PFSK-1 (cell line): ENCODE data around the gene CSF3.

Source experiments
- FOXP2 ChIP-seq: optimal IDR thresholded peaks from 2 replicates; pipeline ENCODE3; 2011; ENCODE audit warnings: borderline replicate concordance, control low read depth, inconsistent platforms; ENCODE audit not compliant: insufficient read depth; ENCODE audit errors: extremely low read length, extremely low read depth
- POLR2AphosphoS5 ChIP-seq: IDR thresholded peaks from 2 replicates; pipeline ENCODE4 v1.6.1; 2012; ENCODE audit warnings: low read depth, mild to moderate bottlenecking, control low read depth, low read length, moderate library complexity
- REST ChIP-seq, 2 experiments: IDR thresholded peaks; 2 replicates each; pipeline versions ENCODE4 v1.6.1 to v1.8.0; 2011 to 2012; ENCODE audit warnings: low read depth in 2 of 2, low read length in 2 of 2, control low read depth in 1 of 2, inconsistent platforms in 1 of 2, mild to moderate bottlenecking in 1 of 2, moderate library complexity in 1 of 2; ENCODE audit not compliant: insufficient read depth in 1 of 2
- SIN3A ChIP-seq: IDR thresholded peaks from 2 replicates; pipeline ENCODE4 v1.6.1; 2012; ENCODE audit warnings: mild to moderate bottlenecking, low read length, moderate library complexity, borderline replicate concordance; ENCODE audit not compliant: insufficient read depth
- TAF1 ChIP-seq: IDR thresholded peaks from 2 replicates; pipeline ENCODE4 v1.6.1; 2012; ENCODE audit warnings: low read length, control low read depth, borderline replicate concordance; ENCODE audit not compliant: insufficient read depth

The CSF3 gene

GRCh38 chr17:39996800-39997199 is 18.4 kb upstream of the CSF3 start:
- no peak for TF ChIP-seq FOXP2
- no peak; the same call in 1 of the 2 replicates for TF ChIP-seq POLR2AphosphoS5
- no peak for TF ChIP-seq TAF1
- no peak for TF ChIP-seq SIN3A
- no peak for TF ChIP-seq REST (IDR thresholded peaks at IDR 0.05; ENCODE audit: insufficient read depth in 1 of 2, low read depth in 2 of 2, low read length in 2 of 2)

GRCh38 chr17:39997543-39997942 is 17.7 kb upstream of the CSF3 start:
- TF ChIP-seq SIN3A = no peak
- no peak for TF ChIP-seq TAF1
- TF ChIP-seq REST (IDR thresholded peaks at IDR 0.05; ENCODE audit: insufficient read depth in 1 of 2, low read depth in 2 of 2, low read length in 2 of 2) = no peak
- TF ChIP-seq POLR2AphosphoS5 = no peak
- no peak for TF ChIP-seq FOXP2

- TF ChIP-seq SIN3A = no peak
- no peak for TF ChIP-seq TAF1
- TF ChIP-seq REST (IDR thresholded peaks at IDR 0.05; ENCODE audit: insufficient read depth in 1 of 2, low read depth in 2 of 2, low read length in 2 of 2) = no peak
- TF ChIP-seq POLR2AphosphoS5 = no peak
- no peak for TF ChIP-seq FOXP2
Measured at GRCh38 chr17:39999067-39999466, 16.2 kb upstream of the CSF3 start.

- TF ChIP-seq REST (IDR thresholded peaks at IDR 0.05; ENCODE audit: insufficient read depth in 1 of 2, low read depth in 2 of 2, low read length in 2 of 2) (no peak), TAF1 (no peak), SIN3A (no peak), POLR2AphosphoS5 (no peak), FOXP2 (no peak)
Measured at GRCh38 chr17:40000161-40000560, 15.1 kb upstream of the CSF3 start.

- TF ChIP-seq REST (IDR thresholded peaks at IDR 0.05; ENCODE audit: insufficient read depth in 1 of 2, low read depth in 2 of 2, low read length in 2 of 2) (no peak), TAF1 (no peak), POLR2AphosphoS5 (no peak), SIN3A (no peak), FOXP2 (no peak)
Measured at GRCh38 chr17:40004072-40004471, 11.2 kb upstream of the CSF3 start.
